H54 (cell line): ENCODE results near the gene LDLRAD2.

ENCODE experiments used
- DNase-seq: peaks from one replicate; pipeline ENCODE4 v3.0.0; 2011; ENCODE audit warnings: low spot score, mixed read lengths; ENCODE audit not compliant: insufficient read length
- FAIRE-seq: peaks from 3 replicates; lab custom pipeline; 2011; peaks lifted over from hg19 to GRCh38; lab: Jason Lieb, UNC
- POLR2A ChIP-seq: IDR thresholded peaks from 2 replicates; pipeline ENCODE4 v1.6.1; 2011; ENCODE audit warnings: low read depth, mild to moderate bottlenecking, low read length

Gene LDLRAD2

DNA sequence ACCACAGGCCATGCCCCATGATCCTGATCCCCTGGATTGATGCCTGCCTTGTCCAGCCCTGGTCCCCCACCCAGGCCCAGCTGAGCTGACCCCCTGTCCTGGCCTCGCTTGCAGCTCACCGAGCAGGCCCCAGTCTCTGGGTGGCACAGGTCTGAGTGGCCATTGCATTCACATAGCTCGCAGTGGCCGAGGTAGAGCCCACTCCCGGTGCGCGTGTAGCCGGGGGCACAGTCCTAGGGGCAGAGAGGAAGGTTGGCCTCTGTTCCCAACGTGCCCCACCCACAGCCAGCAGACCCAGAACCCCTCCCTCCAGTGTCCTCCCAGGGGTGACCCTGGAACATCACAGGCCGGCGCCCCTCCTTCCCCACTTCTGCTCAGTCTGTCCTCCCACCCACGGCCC, 51.9 kb downstream of the LDLRAD2 start:
- FAIRE-seq (no peak), DNase-seq (no peak)
- no peak for TF ChIP-seq POLR2A

DNA sequence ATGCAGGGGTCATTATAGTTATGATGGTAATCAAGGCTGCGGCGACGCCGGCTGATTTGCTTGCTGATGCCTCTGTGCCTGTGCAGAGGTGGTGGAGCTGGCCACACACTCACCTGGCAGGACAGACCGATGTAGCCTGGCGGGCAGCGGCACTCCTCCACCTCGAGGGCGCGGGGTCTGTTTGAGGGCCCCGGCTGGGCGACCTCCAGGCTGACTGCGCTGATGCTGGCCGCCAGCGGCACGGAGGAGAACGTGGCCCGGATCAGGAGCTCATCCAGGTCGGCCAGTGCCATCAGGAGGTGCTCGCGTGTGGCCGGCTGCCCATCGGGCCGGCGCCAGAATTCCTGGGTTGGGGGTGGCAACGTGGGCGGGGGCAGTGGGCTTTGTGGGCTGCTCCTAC, 52.7 kb downstream of the LDLRAD2 start:
- FAIRE-seq = no peak

GRCh38 chr1:21865609-21865942, 53.5 kb downstream of the LDLRAD2 start:
- no peak for DNase-seq
- no peak for TF ChIP-seq POLR2A
- FAIRE-seq = no peak

More for the DNA sequence above, 52.7 kb downstream of the LDLRAD2 start:
- DNase-seq = no peak
- no peak for TF ChIP-seq POLR2A

- no peak for TF ChIP-seq POLR2A
- no peak for DNase-seq
- no peak for FAIRE-seq
Observed at GRCh38 chr1:21865943-21866706, 54.1 kb downstream of the LDLRAD2 start.

- FAIRE-seq (no peak), DNase-seq (no peak)
- TF ChIP-seq POLR2A = no peak
Observed at GRCh38 chr1:21866707-21867043, 54.6 kb downstream of the LDLRAD2 start.

DNA sequence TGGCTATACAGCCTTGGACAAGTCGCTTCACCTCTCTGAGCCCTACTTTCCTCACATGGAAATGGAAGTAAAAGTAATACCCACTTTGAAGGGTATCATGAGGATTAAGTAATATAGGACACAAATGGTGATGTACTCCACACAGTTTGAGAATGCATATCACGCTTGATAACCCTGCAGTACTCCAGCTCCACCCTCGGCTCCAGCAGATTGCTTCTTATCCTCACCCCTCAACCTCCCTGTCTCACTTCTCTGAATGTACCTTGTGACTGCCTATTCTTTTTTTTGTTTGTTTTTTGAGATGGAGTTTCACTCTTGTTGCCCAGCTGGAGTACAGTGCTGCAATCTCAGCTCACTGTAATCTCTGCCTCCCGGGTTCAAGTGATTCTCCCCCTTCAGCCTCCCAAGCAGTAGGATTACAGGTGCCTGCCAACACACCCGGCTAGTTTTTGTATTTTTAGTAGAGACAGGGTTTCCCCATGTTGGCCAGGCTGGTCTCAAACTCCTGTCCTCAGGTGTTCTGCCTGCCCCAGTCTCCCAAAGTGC, 55.5 kb downstream of the LDLRAD2 start:
- DNase-seq (no peak), FAIRE-seq (no peak)
- no peak for TF ChIP-seq POLR2A

DNA sequence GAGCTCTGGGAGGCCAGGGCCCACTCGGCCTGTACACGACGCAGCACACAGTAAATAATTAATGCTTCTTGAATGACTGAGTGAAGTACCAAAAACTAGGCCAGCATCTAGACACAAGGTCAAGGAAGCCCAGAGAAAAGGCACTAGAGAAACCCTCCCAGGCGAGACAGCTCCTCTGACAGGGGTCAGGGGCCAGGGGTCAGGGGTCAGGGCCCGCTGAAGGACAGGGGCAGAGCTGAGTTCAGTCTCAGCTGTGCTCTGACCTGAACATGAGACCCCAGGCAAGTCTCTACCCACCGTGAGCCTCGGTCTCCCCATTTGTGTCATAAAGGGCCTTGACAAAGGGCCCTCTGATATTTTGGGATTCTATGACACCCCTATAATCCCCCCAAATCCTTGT, 56.4 kb downstream of the LDLRAD2 start:
- FAIRE-seq = no peak
- TF ChIP-seq POLR2A = no peak
- no peak for DNase-seq

- DNase-seq (no peak), FAIRE-seq (no peak)
- no peak for TF ChIP-seq POLR2A
Observed at GRCh38 chr1:21868941-21869454, 56.9 kb downstream of the LDLRAD2 start.

GRCh38 chr1:21869620-21870121, 57.6 kb downstream of the LDLRAD2 start:
- peak; percentile 95 for DNase-seq
- TF ChIP-seq POLR2A = no peak
- FAIRE-seq = peak; percentile 71

DNA sequence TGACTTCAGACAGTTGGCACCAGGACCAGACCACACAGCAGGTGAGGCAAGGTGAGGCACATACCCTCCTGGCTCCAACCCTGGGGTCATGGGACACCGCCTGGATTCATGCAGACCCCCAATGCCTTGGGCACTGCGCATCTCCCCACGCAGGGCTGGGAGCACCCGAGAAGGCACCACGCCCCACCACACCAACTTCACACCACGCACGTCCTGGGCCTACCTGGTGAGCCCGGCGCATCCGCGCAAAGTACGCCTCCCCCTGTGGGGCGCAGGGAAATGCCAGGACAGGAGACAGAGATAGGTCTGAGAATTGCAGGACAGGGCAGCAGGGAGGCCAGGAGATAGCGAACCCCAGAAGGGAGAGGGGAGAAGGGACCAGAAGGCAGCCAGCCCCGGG, 58.5 kb downstream of the LDLRAD2 start:
- no peak for DNase-seq
- FAIRE-seq = no peak
- TF ChIP-seq POLR2A = no peak

DNA sequence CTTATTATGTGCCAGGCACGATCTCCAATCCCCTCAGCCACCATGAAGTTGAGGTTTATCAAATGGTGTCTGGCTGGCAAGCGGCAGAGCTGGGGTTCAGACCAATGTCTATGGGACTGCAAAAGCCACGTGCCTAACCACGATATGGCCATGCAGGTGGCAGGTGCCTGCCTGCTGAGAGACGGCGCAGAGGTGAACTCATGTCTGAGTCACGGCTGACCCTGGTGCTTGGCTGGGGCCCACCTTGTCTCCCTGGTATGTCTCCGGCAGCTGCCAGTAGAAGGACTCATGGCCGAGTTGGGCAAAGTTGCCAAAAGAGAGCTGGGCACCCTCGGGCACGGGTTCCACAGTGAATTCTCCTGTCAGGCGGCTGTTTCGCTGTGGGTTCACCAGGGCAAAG, 59.9 kb downstream of the LDLRAD2 start:
- DNase-seq (no peak), FAIRE-seq (no peak)
- no peak for TF ChIP-seq POLR2A

DNA sequence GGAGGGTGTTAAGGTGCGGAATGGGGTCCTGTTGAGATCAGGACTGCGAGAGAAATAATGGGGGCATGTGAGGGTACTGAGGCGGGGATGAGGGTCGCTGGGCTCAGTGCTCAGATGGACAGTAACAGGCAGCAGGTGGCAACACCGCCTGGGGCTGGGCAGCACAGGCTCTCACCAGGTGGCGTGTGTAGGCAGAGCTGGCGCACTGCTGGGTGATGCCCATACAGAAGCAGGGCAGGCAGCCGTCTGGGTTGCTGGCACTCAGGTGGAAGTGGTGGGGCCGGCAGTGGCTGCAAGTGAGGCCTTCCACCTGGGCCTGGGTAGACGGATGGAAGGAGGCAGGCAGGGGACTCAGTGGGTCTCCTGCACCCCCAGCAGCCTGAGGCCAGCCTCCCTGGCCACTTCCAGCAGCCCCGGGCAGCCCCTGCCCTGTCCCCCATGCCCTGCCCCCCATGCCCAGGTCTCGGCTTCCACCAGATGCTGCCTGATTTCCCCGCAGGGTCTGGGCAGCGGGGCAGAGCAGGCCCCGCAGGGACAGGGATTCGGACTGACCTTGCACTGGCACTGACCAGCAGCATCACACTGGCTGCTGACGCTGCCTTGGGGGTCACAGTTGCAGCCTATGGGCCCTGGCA, 60.5 kb downstream of the LDLRAD2 start:
- TF ChIP-seq POLR2A = no peak
- no peak for DNase-seq
- FAIRE-seq = no peak

- no peak for DNase-seq
- FAIRE-seq = no peak
- no peak for TF ChIP-seq POLR2A
Observed at GRCh38 chr1:21873174-21873573, 61.1 kb downstream of the LDLRAD2 start.

GRCh38 chr1:21873761-21874160, 61.7 kb downstream of the LDLRAD2 start:
- TF ChIP-seq POLR2A = no peak
- FAIRE-seq (no peak), DNase-seq (no peak)

GRCh38 chr1:21874328-21874727, 62.3 kb downstream of the LDLRAD2 start:
- no peak for DNase-seq
- TF ChIP-seq POLR2A = no peak
- no peak for FAIRE-seq
